ENCODE results near the gene TFF3. TPM values are rescaled to one million over a fixed set of nuclear protein-coding genes. Genes with fewer than 3 reads are reported as not detected.

TFF3 gene, protein sequence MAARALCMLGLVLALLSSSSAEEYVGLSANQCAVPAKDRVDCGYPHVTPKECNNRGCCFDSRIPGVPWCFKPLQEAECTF
- polyA plus RNA-seq (ENCODE audit: insufficient read length in 3 of 3), result 1 to 10 TPM; 1.9 to 3.7 (median 2.2) TPM

DNA sequence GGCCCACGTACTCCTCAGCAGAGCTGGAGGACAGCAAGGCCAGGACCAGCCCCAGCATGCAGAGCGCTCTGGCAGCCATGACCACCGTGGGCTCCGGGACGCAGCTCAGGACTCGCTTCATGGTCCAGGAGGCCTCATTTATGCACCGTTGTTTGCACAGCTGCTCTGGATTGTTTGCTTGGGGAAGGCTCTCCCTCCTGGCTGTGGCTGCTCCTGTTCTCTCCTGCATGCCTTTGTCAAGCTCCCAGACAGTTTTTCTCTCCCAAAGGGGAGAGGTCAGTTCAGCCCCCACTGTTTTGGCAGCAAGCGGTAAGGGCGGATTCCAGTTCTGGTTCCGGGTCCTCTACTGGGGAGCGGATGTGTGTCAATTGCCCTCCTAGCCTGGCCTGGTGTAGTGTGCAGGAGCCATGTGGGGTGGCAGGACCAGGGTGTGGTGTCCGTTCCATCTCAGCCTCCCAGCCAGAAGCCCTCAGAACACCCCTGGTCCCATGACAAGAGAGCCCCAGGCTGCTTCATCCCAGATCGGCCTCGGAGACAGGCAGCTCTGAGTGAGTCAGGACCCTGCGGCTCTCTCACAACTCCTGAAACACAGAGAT, at the start of gene TFF3:
TFF3 (minus strand) TSS at position 114 of the 596 bp plus-strand sequence; CDS start at position 79, 35 bp downstream.
- peak in 2 of 3 donors; percentile 34 to 51 for DNase-seq (ENCODE audit: low read depth in 3 of 3, low spot score in 2 of 3)

DNA sequence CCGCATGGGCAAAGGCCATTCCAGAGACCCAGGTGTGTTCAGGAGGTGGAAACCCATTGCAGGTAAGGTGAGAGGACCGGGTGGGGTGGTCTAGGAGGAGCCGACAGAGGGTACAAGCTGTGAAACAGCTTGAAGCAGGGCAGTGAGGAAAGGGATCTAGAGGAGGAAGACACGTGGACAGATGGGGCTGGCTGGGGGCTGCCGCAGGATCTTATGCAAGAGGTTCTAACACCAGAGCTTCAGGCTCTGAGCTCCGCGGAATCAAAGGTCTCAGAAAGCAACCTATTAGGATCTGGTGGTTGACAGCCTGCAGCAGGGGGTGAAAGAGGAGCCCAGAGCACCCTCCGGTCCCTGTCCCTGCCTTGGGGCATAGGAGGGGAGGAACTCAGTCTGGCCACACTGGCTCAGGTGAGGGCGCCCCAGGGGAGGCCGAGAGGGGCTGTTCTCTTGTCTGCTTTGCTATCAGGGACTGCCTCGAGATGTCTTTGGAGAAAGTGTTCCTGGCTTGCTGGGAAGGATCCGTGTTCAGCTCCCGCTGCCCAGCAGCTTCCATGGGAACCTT, 49.2 kb upstream of the TFF3 start:
- DNase-seq (ENCODE audit: low read depth in 3 of 3, low spot score in 2 of 3), result no peak

DNA sequence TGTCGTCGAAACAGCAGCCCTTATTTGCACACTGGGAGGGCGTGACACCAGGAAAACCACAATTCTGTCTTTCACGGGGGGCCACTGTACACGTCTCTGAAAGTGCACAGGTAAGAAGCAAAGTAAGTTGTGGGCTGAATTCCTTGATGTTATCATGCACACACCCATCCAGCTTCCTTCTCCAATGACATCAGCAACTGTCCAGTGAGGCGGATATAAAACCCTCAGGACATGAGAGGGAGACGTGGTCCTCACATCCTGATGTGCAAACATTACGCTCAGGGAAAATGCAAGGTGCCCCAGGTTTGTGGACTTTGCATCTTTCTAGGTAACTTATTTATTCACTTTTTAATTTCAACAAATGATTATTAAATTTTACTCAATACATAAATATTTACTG, 48.1 kb upstream of the TFF3 start:
- DNase-seq (ENCODE audit: low read depth in 3 of 3, low spot score in 2 of 3), result no peak

DNA sequence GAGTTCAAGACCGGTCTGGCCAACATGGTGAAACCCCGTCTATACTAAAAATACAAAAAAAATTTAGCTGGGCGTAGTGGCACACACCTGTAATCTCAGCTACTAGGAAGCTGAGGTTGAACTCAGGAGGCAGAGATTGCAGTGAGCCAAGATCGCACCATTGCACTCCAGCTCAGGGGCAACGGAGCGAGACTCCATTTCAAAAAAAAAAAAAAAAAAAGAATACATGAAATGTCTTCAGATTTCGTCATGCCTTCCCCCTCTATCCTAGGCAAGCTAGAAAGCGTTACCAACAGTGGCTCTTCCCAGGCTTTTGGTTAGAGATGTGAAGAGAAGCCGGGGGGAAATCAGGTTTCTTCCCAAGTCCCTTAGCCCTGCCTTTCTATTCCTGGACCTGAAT, 47.5 kb upstream of the TFF3 start:
- no peak for DNase-seq (ENCODE audit: low read depth in 3 of 3, low spot score in 2 of 3)

DNA sequence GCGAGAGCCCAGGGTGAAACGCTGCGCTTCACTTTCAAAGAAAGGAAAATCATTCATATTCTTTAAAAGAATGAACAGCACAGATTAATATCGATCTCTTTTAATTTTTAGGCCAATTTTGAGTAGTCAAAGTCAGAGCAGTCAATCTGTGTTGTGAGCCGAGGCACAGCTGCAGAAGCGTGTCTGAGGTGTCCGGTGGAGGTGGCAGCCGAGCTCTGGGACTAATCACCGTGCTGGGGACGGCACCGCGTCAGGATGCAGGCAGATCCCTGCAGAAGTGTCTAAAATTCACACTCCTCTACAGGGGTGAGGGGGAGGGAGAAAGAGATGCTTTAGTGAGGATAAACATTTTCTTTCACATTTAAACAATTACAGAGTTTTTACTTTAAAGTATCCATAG, 47.0 kb upstream of the TFF3 start:
- no peak for DNase-seq (ENCODE audit: low read depth in 3 of 3, low spot score in 2 of 3)

DNA sequence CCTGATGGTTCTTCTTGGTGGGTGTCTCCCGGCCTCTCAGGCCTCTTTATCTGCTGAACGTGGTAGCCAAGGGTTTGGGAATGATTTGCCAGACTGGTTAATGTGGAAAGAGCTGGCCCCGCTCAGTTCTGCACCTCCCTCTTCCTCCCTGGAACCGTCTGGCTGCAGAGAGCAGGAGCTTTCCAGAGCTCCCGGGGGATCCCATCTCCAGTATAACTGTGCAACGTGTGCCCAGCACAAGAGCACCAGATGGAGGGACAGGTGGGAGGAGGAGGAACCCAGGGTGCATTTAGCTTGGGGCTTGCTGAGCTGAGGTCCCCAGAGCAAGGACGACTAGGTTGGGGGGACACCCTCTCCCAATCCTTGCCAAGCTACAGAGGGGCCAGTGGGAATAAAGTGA, 46.1 kb upstream of the TFF3 start:
- no peak for DNase-seq (ENCODE audit: low read depth in 3 of 3, low spot score in 2 of 3)

DNA sequence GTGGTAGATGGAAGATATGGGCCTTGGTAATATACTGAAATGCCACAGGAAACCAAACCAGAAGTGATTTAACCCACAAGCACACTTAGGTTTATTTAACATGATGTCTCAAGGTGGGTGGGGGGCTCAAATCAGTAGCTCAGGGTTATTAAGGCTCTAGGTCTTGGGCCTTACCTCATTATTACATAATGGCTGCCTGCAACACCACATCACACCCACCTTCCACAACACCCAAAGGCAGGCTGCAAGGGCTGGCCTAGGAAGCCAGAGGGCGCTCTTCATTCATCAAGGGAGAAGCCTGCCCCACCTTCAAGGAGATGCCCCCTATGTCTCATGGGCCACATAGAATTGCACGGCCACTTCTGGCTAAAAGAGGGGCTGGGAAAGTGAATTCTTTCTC, 45.1 kb upstream of the TFF3 start:
- DNase-seq (ENCODE audit: low read depth in 3 of 3, low spot score in 2 of 3), result no peak

DNA sequence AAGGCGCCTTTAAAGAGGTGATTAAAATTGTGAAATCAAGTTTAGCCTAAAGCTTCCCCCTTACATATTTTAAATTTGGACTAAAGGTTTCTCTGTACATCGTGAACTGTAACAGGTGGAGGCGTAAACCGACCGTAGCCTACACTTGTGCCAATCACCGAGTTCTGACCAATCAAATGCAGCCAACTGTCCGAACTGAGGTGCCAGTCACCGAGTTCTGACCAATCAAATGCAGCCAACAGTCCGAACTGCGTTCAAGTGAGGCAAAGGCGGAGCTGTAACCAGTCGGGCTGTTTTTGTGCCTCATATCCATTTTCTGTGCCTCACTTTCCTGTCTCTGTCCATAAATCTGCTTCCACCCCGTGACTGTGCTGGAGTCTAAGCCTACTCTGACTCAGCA, 43.7 kb upstream of the TFF3 start:
- DNase-seq (ENCODE audit: low read depth in 3 of 3, low spot score in 2 of 3), result no peak

DNA sequence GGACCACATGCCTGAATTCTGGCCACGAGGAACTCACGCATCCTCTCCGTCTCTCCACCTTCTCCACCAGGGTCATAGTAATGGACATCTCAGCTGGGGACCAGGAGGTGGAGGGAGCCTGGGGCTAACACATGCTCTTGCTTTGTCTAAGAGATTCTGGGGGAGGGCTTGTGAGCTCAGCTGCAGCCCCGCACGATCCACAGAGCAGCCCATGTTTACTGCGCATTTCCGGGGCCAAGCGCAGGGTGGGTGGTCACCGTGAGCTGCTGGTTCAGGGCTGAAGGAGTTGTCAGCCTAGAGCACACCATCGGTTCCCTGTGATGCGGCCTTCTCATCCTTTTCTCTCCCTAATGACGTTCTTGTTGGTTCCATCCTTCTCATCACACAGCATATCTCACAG, 43.1 kb upstream of the TFF3 start:
- no peak for DNase-seq (ENCODE audit: low read depth in 3 of 3, low spot score in 2 of 3)

DNA sequence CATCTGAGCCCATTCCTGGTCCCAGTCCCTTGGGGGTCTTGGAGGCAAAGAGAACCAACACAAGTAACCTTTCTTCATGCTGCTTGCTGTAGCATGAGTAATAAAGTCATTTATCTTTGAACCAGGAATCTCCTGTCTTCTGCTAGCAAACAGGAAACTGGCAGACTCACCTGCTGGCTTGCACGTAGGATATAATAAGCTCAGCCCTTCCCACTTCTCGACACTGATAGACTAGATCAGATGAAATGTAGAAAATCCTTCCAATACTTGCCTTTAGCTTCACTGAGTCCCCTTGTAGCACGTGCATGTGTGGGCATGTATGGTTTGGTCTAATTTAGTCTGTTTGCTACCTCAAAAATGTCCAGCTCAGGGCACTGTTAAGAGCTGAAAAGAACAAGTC, 42.1 kb upstream of the TFF3 start:
- no peak for DNase-seq (ENCODE audit: low read depth in 3 of 3, low spot score in 2 of 3)

DNA sequence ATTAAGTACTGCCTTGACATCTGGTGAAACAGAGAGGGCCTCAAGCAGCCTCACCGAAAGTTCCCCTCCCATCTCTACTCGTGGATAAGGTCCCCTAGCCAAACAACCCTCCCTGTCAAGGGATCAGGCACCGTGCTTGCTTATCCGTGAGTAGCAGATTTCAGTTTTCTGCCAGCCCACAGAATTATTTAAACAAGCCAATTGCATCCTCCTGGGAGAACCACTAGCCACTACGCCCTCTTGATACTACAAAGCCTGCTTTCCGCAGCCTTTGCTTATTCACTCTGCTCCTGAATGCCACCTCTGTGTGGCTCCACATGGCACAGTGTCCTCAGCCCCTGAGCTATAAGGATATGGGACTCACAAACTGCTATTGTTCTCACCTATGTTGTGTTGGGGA, 41.4 kb upstream of the TFF3 start:
- no peak for DNase-seq (ENCODE audit: low read depth in 3 of 3, low spot score in 2 of 3)

DNA sequence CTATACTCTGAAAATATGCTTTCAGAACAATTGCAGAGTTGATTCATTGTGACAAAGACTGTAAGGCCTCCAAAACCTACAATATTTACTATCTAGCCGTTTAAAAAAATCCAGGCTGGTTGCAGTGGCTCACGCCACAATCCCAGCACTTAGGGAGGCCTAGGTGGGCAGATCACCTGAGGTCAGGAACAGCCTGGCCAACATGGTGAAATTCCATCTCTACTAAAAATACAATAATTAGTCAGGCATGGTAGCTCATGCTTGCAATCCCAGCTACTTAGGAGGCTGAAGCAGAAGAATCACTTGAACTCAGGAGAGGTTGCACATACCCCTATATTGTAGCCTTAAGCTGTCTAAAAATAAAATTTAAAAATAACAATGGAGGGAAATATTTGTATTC, 40.8 kb upstream of the TFF3 start:
- no peak for DNase-seq (ENCODE audit: low read depth in 3 of 3, low spot score in 2 of 3)

DNA sequence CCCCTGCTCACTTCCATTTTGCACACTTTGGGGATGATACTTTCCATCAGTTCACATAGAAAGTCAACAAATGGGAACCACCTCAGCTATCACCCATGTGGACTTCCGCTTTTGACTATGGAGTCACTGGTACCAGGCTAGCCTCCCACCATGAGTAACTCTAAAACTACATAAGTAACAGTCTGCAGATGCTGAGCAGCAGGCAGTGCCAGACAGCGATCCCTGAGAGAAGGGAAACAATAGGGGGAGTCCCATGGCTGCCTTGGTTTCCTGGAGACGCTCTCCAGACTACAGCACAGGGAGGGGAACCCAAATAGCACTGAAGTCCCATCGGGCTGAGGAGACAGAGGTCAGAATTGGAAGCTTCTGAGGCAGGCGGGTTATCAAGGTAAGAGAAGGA, 38.4 kb upstream of the TFF3 start:
- DNase-seq (ENCODE audit: low read depth in 3 of 3, low spot score in 2 of 3), result no peak

DNA sequence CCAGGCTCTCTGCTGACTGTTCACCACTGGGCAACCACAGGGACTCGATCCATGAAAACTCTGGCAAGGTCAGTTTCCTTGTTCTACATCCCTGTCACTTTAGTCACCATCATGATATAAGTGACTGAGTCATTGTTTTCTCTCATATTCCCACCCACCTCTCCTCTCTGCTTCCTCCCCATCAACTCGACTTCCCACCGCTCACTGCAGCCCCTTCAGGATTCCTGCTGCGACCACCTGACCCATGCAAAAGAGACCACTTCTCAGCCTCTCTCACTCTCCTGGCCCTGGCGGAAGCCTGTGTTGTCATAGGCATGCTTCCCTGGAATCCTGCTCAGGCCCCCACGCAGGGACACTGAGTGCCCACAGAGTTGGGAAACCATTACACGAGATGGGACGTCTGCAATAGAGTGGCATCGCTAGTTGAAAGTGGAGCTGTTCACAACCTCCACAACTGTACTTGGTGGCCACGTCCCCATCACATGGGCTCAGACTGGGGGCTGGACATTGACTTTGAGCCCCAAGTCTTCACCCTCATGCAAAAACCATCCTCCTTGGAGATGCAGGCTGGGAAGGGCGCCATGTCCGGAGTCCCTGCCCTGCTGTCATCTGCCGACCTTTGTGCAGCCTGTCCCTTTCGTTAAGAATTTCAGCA, 37.4 kb upstream of the TFF3 start:
- no peak for DNase-seq (ENCODE audit: low read depth in 3 of 3, low spot score in 2 of 3)

DNA sequence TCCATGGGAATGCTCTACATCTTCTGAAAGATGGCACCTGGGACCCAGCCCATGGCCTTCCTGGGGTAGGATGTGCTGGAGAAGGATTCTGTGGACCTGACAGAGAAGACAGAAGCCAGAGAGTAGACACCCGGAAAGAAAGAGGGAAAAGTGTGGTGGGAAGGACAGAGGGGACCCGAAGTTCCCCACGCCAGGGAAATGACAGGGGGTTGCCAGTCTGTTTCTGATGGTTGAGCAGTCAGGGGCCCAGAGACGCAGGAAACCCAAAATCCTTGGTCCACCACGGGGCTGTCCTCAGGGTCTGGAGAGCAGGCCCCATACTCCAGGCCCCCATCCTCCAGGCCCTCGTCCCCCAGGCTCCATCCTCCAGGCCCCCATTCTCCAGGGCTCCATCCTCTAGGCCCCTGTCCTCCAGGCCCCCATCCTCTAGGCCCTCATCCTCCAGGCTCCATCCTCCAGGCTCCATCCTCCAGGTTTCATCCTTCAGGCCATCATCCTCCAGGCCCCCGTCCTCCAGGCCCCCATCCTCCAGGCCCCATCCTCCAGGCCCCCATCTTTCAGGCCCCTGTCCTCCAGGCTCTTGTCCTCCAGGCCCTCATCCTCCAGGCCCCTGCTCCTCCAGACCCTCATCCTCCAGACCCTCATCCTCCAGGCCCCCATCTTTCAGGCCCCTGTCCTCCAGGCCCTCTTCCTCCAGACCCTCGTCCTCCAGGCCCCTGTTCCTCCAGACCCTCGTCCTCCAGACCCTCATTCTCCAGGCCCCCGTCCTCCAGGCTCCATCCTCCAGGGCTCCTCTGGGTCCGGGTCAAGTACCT, 36.6 kb upstream of the TFF3 start:
- no peak for DNase-seq (ENCODE audit: low read depth in 3 of 3, low spot score in 2 of 3)

DNA sequence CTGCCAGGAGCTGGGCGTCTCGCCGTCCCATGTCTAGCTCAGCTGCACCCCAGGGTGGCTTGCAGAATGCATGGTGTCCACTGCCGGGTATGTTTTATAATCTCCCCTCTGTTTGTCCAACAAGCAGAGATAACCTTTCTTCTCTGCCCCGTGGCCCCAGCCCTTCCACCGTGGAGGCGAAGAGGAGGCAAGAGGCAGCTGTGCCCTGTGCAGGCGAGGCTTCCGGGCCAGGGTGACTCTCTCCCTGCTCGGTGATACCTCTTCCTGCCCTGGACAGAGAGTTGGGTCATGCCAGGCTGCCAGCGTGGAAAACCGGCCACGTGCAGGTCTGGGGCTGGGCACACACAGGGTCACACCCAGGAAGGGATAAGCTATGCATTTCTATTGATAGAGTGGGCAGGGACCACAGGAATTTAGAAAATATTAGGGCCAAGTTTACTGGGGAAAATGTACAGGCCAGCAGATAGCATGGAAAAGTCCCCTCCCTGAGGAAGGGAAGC, 35.8 kb upstream of the TFF3 start, which contains the start of gene TFF2:
TFF2 (minus strand) TSS at position 68 of the 500 bp plus-strand sequence; CDS start at position 31, 37 bp downstream.
- DNase-seq (ENCODE audit: low read depth in 3 of 3, low spot score in 2 of 3), result no peak

DNA sequence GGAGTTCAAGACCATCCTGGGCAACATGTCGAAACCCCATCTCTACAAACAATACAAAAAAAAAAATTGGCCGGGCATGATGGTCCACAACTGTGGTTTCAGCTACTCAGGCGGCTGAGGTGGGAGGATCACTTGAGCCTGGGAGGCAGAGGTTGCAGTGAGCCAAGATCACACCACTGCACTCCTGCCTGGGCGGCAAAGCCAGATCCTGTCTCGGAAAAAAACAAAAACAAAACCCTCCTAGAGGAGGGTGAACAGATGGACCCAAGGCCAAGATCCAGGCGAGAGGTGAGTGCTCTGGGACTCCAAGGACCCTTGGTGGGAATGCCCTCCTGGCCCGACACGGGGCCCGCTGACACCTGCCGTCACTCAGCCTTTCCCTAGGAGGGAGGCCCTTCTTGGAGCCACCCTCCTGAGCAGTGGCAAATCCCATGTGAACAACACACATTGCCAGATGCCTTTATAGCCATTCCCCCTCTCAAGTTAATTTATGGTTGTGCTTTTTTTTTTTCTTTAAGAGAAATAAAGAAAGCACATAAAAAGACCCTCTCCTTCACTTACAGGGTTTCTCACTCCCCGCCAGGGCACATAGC, 35.2 kb upstream of the TFF3 start:
- DNase-seq (ENCODE audit: low read depth in 3 of 3, low spot score in 2 of 3), result no peak

DNA sequence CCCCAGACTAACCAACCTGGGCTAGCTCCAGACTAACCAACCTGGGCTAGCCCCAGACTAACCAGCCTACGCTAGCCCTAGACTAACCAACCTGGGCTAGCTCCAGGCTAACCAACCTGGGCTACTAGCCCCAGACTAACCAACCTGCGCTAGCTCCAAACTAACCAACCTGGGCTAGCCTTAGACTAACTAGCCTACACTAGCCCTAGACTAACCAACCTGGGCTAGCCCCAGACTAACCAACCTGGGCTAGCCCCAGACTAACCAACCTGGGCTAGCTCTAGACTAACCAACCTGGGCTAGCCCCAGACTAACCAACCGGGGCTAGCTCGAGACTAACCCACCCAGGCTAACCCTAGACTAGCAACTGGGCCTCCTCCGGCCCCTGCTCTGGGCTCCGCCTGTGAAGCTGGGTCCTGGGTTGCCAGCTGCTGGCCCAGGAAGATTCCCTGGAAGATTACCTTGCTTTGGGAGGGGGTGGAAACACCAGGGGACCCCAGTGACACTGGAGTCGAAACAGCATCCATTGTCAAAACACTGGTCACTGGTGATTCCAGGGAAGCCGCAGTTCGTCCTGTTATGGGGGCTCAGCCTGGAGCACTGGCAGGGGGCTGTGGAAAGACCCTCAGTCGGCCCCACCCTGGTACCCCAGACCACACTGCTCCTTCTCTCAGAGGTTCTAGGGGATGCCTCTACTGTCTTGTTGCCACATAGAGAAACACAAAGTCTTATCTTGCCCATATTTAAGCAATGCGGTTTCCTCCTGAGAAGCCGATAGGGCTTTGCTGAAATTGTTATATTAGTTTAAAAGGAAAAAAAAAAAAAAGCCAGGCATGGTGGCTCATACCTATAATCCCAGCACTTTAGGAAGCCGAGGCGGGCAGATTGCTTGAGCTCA, 34.5 kb upstream of the TFF3 start:
- no peak for DNase-seq (ENCODE audit: low read depth in 3 of 3, low spot score in 2 of 3)

DNA sequence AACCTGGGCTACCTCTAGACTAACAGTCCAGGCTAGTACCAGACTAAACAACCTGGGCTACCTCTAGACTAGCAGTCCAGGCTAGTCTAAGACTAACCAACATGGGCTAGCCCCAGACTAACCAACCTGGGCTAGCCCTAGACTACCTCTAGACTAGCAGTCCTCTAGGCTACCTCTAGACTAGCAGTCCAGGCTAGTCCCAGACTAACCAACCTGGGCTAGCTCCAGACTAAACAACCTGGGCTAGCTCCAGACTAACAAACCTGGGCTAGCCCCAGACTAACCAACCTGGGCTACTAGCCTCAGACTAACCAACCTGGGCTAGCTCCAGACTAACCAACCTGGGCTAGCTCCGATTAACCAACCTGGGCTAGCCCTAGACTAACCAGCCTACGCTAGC, 33.6 kb upstream of the TFF3 start:
- DNase-seq (ENCODE audit: low read depth in 3 of 3, low spot score in 2 of 3), result no peak

All from right renal cortex interstitium (tissue), 3 donors.